H9 (cell line): ENCODE measurements around the gene SLC47A2. TPM values are rescaled to one million over a fixed set of nuclear protein-coding genes. Genes with fewer than 3 reads are reported as not detected.
A peak's percentile ranks its signal among the peaks of the same experiment; 100 is the strongest.

Experiments used
- DNase-seq: peaks from one replicate; pipeline ENCODE4 v3.0.0-alpha.2; 2017
- H2AFZ ChIP-seq: one replicate; pipeline ENCODE4 v1.6.1; 2013; ENCODE audit warnings: mild to moderate bottlenecking, low read length, control low read depth, moderate library complexity
- H2AK5ac ChIP-seq: 2 replicates; pipeline ENCODE4 v1.6.1; 2013; ENCODE audit warnings: low read length, control low read depth, mixed read lengths; ENCODE audit not compliant: insufficient read length
- H2BK120ac ChIP-seq: one replicate; pipeline ENCODE4 v1.6.1; 2013; ENCODE audit warnings: low read depth, mild to moderate bottlenecking, low read length, control low read depth, inconsistent platforms; ENCODE audit not compliant: poor library complexity, severe bottlenecking
- H2BK12ac ChIP-seq: 2 replicates; pipeline ENCODE4 v1.6.1; 2013; ENCODE audit warnings: low read length, control low read depth, mixed read lengths, low read depth; ENCODE audit not compliant: insufficient read length
- H2BK15ac ChIP-seq: 2 replicates; pipeline ENCODE4 v1.6.1; 2013; ENCODE audit warnings: low read depth, low read length, control low read depth
- H2BK20ac ChIP-seq: one replicate; pipeline ENCODE4 v1.6.1; 2013; ENCODE audit warnings: low read depth, mild to moderate bottlenecking, low read length, control low read depth, inconsistent platforms; ENCODE audit not compliant: poor library complexity, severe bottlenecking
- H2BK5ac ChIP-seq: 2 replicates; pipeline ENCODE4 v1.6.1; 2013; ENCODE audit warnings: low read length, control low read depth, mixed read lengths; ENCODE audit not compliant: insufficient read length
- H3K14ac ChIP-seq: 2 replicates; pipeline ENCODE4 v1.6.1; 2013; ENCODE audit warnings: low read length, control low read depth; ENCODE audit not compliant: insufficient read depth
- H3K18ac ChIP-seq: 2 replicates; pipeline ENCODE4 v1.6.1; 2013; ENCODE audit warnings: low read depth, mild to moderate bottlenecking, mixed read lengths, low read length, control low read depth; ENCODE audit not compliant: insufficient read length
- H3K23ac ChIP-seq: 2 replicates; pipeline ENCODE4 v1.6.1; 2013; ENCODE audit warnings: low read length, control low read depth, mixed read lengths, low read depth; ENCODE audit not compliant: insufficient read length
- H3K23me2 ChIP-seq: 2 replicates; pipeline ENCODE4 v1.6.1; 2013; ENCODE audit warnings: low read depth, mild to moderate bottlenecking, mixed read lengths, low read length, control low read depth; ENCODE audit not compliant: insufficient read length, poor library complexity, severe bottlenecking
- H3K27ac ChIP-seq: 2 replicates; pipeline ENCODE4 v1.5.1; 2013; ENCODE audit warnings: low read length, control low read depth, mixed read lengths, low read depth; ENCODE audit not compliant: insufficient read length
- H3K27me3 ChIP-seq: 2 replicates; pipeline ENCODE4 v1.6.1; 2013; ENCODE audit warnings: low read length, control low read depth, inconsistent platforms; ENCODE audit not compliant: insufficient read depth
- H3K4ac ChIP-seq: 2 replicates; pipeline ENCODE4 v1.6.1; 2013; ENCODE audit warnings: low read depth, mild to moderate bottlenecking, control low read depth, inconsistent platforms, low read length, moderate library complexity
- H3K4me1 ChIP-seq: 2 replicates; pipeline ENCODE4 v1.6.1; 2013; ENCODE audit warnings: low read length, control low read depth, inconsistent platforms; ENCODE audit not compliant: insufficient read depth
- H3K4me2 ChIP-seq: 2 replicates; pipeline ENCODE4 v1.6.1; 2013; ENCODE audit warnings: low read length, control low read depth, mixed read lengths; ENCODE audit not compliant: insufficient read length, insufficient read depth
- H3K56ac ChIP-seq: 2 replicates; pipeline ENCODE4 v1.6.1; 2013; ENCODE audit warnings: low read depth, mild to moderate bottlenecking, mixed read lengths, low read length, control low read depth; ENCODE audit not compliant: insufficient read length
- H3K79me1 ChIP-seq: 2 replicates; pipeline ENCODE4 v1.6.1; 2013; ENCODE audit warnings: low read depth, mild to moderate bottlenecking, moderate library complexity, low read length, control low read depth, inconsistent platforms; ENCODE audit not compliant: insufficient read depth, poor library complexity, severe bottlenecking
- H3K79me2 ChIP-seq: 2 replicates; pipeline ENCODE4 v1.6.1; 2013; ENCODE audit warnings: low read length, control low read depth, inconsistent platforms; ENCODE audit not compliant: insufficient read depth
- H3K9ac ChIP-seq: 2 replicates; pipeline ENCODE4 v1.6.1; 2013; ENCODE audit warnings: low read length, control low read depth, mixed read lengths; ENCODE audit not compliant: insufficient read length; ENCODE audit errors: extremely low read depth
- H3K9me3 ChIP-seq: one replicate; pipeline ENCODE4 v1.6.1; 2013; ENCODE audit warnings: low read depth, low read length, inconsistent platforms; ENCODE audit not compliant: control insufficient read depth
- H3T11ph ChIP-seq: one replicate; pipeline ENCODE4 v1.6.1; 2013; ENCODE audit warnings: mild to moderate bottlenecking, low read length, control low read depth, inconsistent platforms
- H4K20me1 ChIP-seq: one replicate; pipeline ENCODE4 v1.6.1; 2013; ENCODE audit not compliant: control insufficient read depth, insufficient read length, insufficient read depth
- H4K5ac ChIP-seq: 2 replicates; pipeline ENCODE4 v1.6.1; 2013; ENCODE audit warnings: low read depth, mild to moderate bottlenecking, mixed read lengths, low read length, control low read depth; ENCODE audit not compliant: insufficient read length
- H4K8ac ChIP-seq: replicated peaks from 2 replicates; pipeline ENCODE4 v1.6.1; 2013; ENCODE audit warnings: low read length, control low read depth, mixed read lengths, low read depth; ENCODE audit not compliant: insufficient read length
- H4K91ac ChIP-seq: 2 replicates; pipeline ENCODE4 v1.6.1; 2013; ENCODE audit warnings: low read depth, mild to moderate bottlenecking, moderate library complexity, mixed read lengths, low read length, control low read depth; ENCODE audit not compliant: insufficient read length
- H3K27ac Mint-ChIP-seq, 3 experiments: 2 replicates in 2 of 3; 3 replicates in 1 of 3; pipeline ENCODE4 v1.8.0; 2020 to 2021; ENCODE audit warnings: mixed read lengths in 3 of 3, mild to moderate bottlenecking in 1 of 3, moderate library complexity in 1 of 3
- H3K27me3 Mint-ChIP-seq: 2 replicates; pipeline ENCODE4 v1.8.0; 2021; ENCODE audit warnings: low read depth, mild to moderate bottlenecking, moderate library complexity, mixed read lengths
- H3K36me3 Mint-ChIP-seq, 3 experiments: 2 replicates in 2 of 3; 3 replicates in 1 of 3; pipeline ENCODE4 v1.8.0; 2020 to 2021; ENCODE audit warnings: low read depth in 3 of 3, mixed read lengths in 3 of 3; ENCODE audit not compliant: insufficient read depth in 1 of 3
- H3K4me1 Mint-ChIP-seq, 2 experiments: 2 replicates each; pipeline ENCODE4 v1.8.0; 2020; ENCODE audit warnings: mixed read lengths in 2 of 2
- H3K4me3 Mint-ChIP-seq, 2 experiments: 2 replicates in 1 of 2; 3 replicates in 1 of 2; pipeline ENCODE4 v1.8.0; 2020 to 2021; ENCODE audit warnings: mild to moderate bottlenecking in 2 of 2, mixed read lengths in 2 of 2, moderate library complexity in 1 of 2
- H3K9me3 Mint-ChIP-seq, 2 experiments: 2 replicates in 1 of 2; 3 replicates in 1 of 2; pipeline ENCODE4 v1.8.0; 2020; ENCODE audit warnings: mild to moderate bottlenecking in 2 of 2, mixed read lengths in 2 of 2, moderate library complexity in 1 of 2
- CTCF ChIP-seq: fragments of 200-600 bp; sonication (generic); conservative IDR thresholded peaks from 3 replicates; pipeline ENCODE4 v1.8.0; 2021; ENCODE audit warnings: antibody characterized with exemption, mild to moderate bottlenecking
- WGBS: extraction: QIAGEN DNeasy Blood & Tissue Kit; methylation state at CpG from one replicate; pipeline ENCODE4 v1.1.7; 2013; ENCODE audit warnings: missing lambda C conversion rate, low lambda C conversion rate, mixed read lengths; ENCODE audit not compliant: insufficient read length; ENCODE audit errors: extremely low coverage; 5-methylcytosine and 5-hydroxymethylcytosine counted together
- total RNA-seq: library from RNA; stranded (reverse); gene quantifications from 2 replicates; pipeline ENCODE4 v1.2.1, GENCODE V29; 2021

Gene SLC47A2
- total RNA-seq, 1 experiment from 2014 or later = not detected

- Histone ChIP-seq H3K14ac (no peak overlapping the region), H2BK20ac (no peak overlapping the region), H3K18ac (no peak overlapping the region), H3K79me1 (no peaks in the 10 kb centered on the region), H3K27ac (no peak overlapping the region), H2BK15ac (no peak overlapping the region), H4K91ac (no peak overlapping the region), H4K8ac (no peak overlapping the region), H2AK5ac (no peak overlapping the region), H3K9me3 (no peaks in the 10 kb centered on the region), H3K27me3 (no peaks in the 10 kb centered on the region; the same call in 1 of the 2 replicates), H3K4me2 (no peak overlapping the region), H4K5ac (no peak overlapping the region), H3K9ac (no peak overlapping the region), H3K23ac (no peak overlapping the region), H2BK5ac (no peak overlapping the region), H2BK12ac (no peak overlapping the region), H3K23me2 (peaks cover 7% of the 10 kb centered on the region), H2BK120ac (no peak overlapping the region), H3K4me1 (no peaks in the 10 kb centered on the region), H3T11ph (no peak overlapping the region), H3K4ac (no peak overlapping the region), H2AFZ (no peak overlapping the region), H3K56ac (no peak overlapping the region), H4K20me1 (no peaks in the 10 kb centered on the region), H3K79me2 (no peaks in the 10 kb centered on the region)
- Mint-ChIP-seq H3K4me1 (peaks cover 19 to 25% of the 10 kb centered on the region in 2 experiments), H3K4me3 (no peak overlapping the region; a peak in 1 of 5 replicates), H3K36me3 (no peaks in the 10 kb centered on the region; a peak in 1 of 7 replicates), H3K27me3 (peaks cover 18% of the 10 kb centered on the region), H3K27ac (peak overlapping the region in 1 of 3 experiments; percentile 28; a peak in 1 of 7 replicates), H3K9me3 (peaks cover 0 to 3% of the 10 kb centered on the region in 2 experiments; a peak in 1 of 5 replicates)
- no peak for TF ChIP-seq CTCF
- no peak for DNase-seq
- no CpG with 5 or more reads among the region's 20 CpGs for WGBS
These were observed 30.1 kb upstream of the SLC47A2 start for GRCh38 chr17:19746517-19746916.
